IMR-90 (cell line): ENCODE data around the gene CHD2. TPM values are rescaled to one million over a fixed set of nuclear protein-coding genes. Genes with fewer than 3 reads are reported as not detected.

Experiments
- ATAC-seq: fragments of 200-7000 bp; cut with Tn5 transposase; 2 replicates; pipeline ENCODE4 v1.9.1; 2020; ENCODE audit warnings: low read depth, mild to moderate bottlenecking, moderate library complexity
- BruUV-seq: library from RNA; stranded (reverse); fragments of 400-500 nt; replicated peaks from 2 replicates; lab custom pipeline; 2021; lab: Mats Ljungman, UMichigan
- CTCF ChIA-PET: fragments of 300-600 bp; formaldehyde crosslinking; extraction: SDS; loops from one replicate; lab custom pipeline; 2021; ENCODE audit warnings: antibody characterized with exemption; lab: Yijun Ruan, JAX
- POLR2A ChIA-PET: fragments of 300-600 bp; sonication (Branson Sonifier 250); formaldehyde crosslinking; loops from one replicate; lab custom pipeline; 2022; ENCODE audit warnings: antibody characterized with exemption; ENCODE audit not compliant: unreplicated experiment; lab: Charles Lee
- DNase-seq: peaks from one replicate; pipeline ENCODE4 v3.0.0; 2013
- H2AFZ ChIP-seq: replicated peaks from 2 replicates; pipeline ENCODE3; 2013; ENCODE audit warnings: low read length, mild to moderate bottlenecking; ENCODE audit not compliant: poor library complexity
- H2AK5ac ChIP-seq: 2 replicates; pipeline ENCODE4 v1.6.1; 2013; ENCODE audit warnings: low read depth, low read length, inconsistent platforms
- H2AK9ac ChIP-seq: replicated peaks from 2 replicates; pipeline ENCODE3; 2013; ENCODE audit warnings: mild to moderate bottlenecking, low read depth, low read length, moderate library complexity; ENCODE audit not compliant: poor library complexity
- H2BK120ac ChIP-seq: 2 replicates; pipeline ENCODE4 v1.6.1; 2013; ENCODE audit warnings: low read depth, low read length, inconsistent platforms
- H2BK15ac ChIP-seq: 3 replicates; pipeline ENCODE4 v1.6.1; 2013; ENCODE audit warnings: low read depth, low read length, inconsistent platforms
- H2BK20ac ChIP-seq: 2 replicates; pipeline ENCODE4 v1.6.1; 2013; ENCODE audit warnings: low read depth, mild to moderate bottlenecking, inconsistent platforms, low read length, moderate library complexity
- H2BK5ac ChIP-seq: 2 replicates; pipeline ENCODE4 v1.6.1; 2013; ENCODE audit warnings: mild to moderate bottlenecking, low read depth, low read length, inconsistent platforms; ENCODE audit not compliant: poor library complexity, severe bottlenecking
- H3K14ac ChIP-seq: replicated peaks from 2 replicates; pipeline ENCODE4 v1.6.1; 2013; ENCODE audit warnings: low read depth, low read length, inconsistent platforms
- H3K18ac ChIP-seq: 2 replicates; pipeline ENCODE4 v1.6.1; 2013; ENCODE audit warnings: low read depth, low read length, control low read depth
- H3K23ac ChIP-seq: 2 replicates; pipeline ENCODE4 v1.6.1; 2013; ENCODE audit warnings: low read depth, low read length, inconsistent platforms
- H3K27ac ChIP-seq: 2 replicates; pipeline ENCODE4 v1.5.1; 2013; ENCODE audit warnings: mild to moderate bottlenecking, control low read depth, low read length; ENCODE audit not compliant: insufficient read depth
- H3K27me3 ChIP-seq: 2 replicates; pipeline ENCODE4 v1.6.1; 2013; ENCODE audit warnings: low read length; ENCODE audit not compliant: control insufficient read depth, insufficient read depth
- H3K36me3 ChIP-seq: 2 replicates; pipeline ENCODE4 v1.6.1; 2013; ENCODE audit warnings: low read length, mixed read lengths; ENCODE audit not compliant: control insufficient read depth, insufficient read depth
- H3K4ac ChIP-seq: 2 replicates; pipeline ENCODE4 v1.6.1; 2013; ENCODE audit warnings: low read depth, low read length, inconsistent platforms
- H3K4me1 ChIP-seq: 2 replicates; pipeline ENCODE4 v1.6.1; 2013; ENCODE audit warnings: low read length, mixed read lengths; ENCODE audit not compliant: control insufficient read depth, insufficient read depth
- H3K4me2 ChIP-seq: 2 replicates; pipeline ENCODE4 v1.6.1; 2013; ENCODE audit warnings: low read depth, mild to moderate bottlenecking, control low read depth, low read length, moderate library complexity
- H3K4me3 ChIP-seq: 2 replicates; pipeline ENCODE4 v1.5.1; 2013; ENCODE audit warnings: low read depth, mild to moderate bottlenecking, control low read depth, low read length, moderate library complexity; ENCODE audit not compliant: insufficient read depth
- H3K56ac ChIP-seq: 2 replicates; pipeline ENCODE4 v1.6.1; 2013; ENCODE audit warnings: low read length, inconsistent platforms; ENCODE audit not compliant: insufficient read depth; ENCODE audit errors: extremely low read depth
- H3K79me1 ChIP-seq, 2 experiments: 2 replicates each; pipeline ENCODE4 v1.6.1; 2013; ENCODE audit warnings: low read length in 2 of 2, inconsistent platforms in 1 of 2, low read depth in 1 of 2
- H3K9ac ChIP-seq: 2 replicates; pipeline ENCODE4 v1.6.1; 2013; ENCODE audit warnings: low read depth, low read length, control low read depth
- H3K9me1 ChIP-seq: 2 replicates; pipeline ENCODE4 v1.6.1; 2013; ENCODE audit warnings: low read length, inconsistent platforms; ENCODE audit not compliant: insufficient read depth
- H3K9me3 ChIP-seq: 2 replicates; pipeline ENCODE4 v1.6.1; 2013; ENCODE audit warnings: low read length; ENCODE audit not compliant: control insufficient read depth, insufficient read depth
- H4K20me1 ChIP-seq: 2 replicates; pipeline ENCODE4 v1.6.1; 2013; ENCODE audit warnings: low read length, inconsistent platforms; ENCODE audit not compliant: insufficient read depth
- H4K5ac ChIP-seq: 2 replicates; pipeline ENCODE4 v1.6.1; 2013; ENCODE audit warnings: mild to moderate bottlenecking, low read depth, low read length, control low read depth
- H4K8ac ChIP-seq, 2 experiments: 2 replicates each; pipeline ENCODE4 v1.6.1; 2013; ENCODE audit warnings: low read depth in 2 of 2, low read length in 2 of 2, control low read depth in 1 of 2, inconsistent platforms in 1 of 2
- H4K91ac ChIP-seq: 2 replicates; pipeline ENCODE4 v1.6.1; 2013; ENCODE audit warnings: low read depth, low read length, inconsistent platforms; ENCODE audit not compliant: insufficient read depth
- BHLHE40 ChIP-seq: fragments of 150-350 bp; IDR thresholded peaks from 2 replicates; pipeline ENCODE4 v1.6.1; 2016; ENCODE audit warnings: mild to moderate bottlenecking, low read depth, low read length
- CEBPB ChIP-seq: IDR thresholded peaks from 2 replicates; pipeline ENCODE4 v1.6.1; 2012; ENCODE audit warnings: low read depth, low read length, improper control_type of control experiment
- CHD1 ChIP-seq: IDR thresholded peaks from 2 replicates; pipeline ENCODE4 v1.6.1; 2012; ENCODE audit warnings: low read depth, low read length, improper control_type of control experiment
- ELK1 ChIP-seq: fragments of 150-350 bp; IDR thresholded peaks from 2 replicates; pipeline ENCODE4 v1.6.1; 2016; ENCODE audit warnings: low read depth, mild to moderate bottlenecking, low read length, moderate library complexity, borderline replicate concordance
- FOS ChIP-seq: fragments of 150-350 bp; IDR thresholded peaks from 2 replicates; pipeline ENCODE4 v1.6.1; 2016; ENCODE audit warnings: low read depth, low read length
- MAFK ChIP-seq: IDR thresholded peaks from 2 replicates; pipeline ENCODE4 v1.6.1; 2012; ENCODE audit warnings: low read depth, low read length, improper control_type of control experiment
- MAZ ChIP-seq: IDR thresholded peaks from 2 replicates; pipeline ENCODE4 v1.6.1; 2012; ENCODE audit warnings: low read depth, mild to moderate bottlenecking, low read length, improper control_type of control experiment, moderate library complexity, borderline replicate concordance
- MXI1 ChIP-seq: IDR thresholded peaks from 2 replicates; pipeline ENCODE4 v1.6.1; 2012; ENCODE audit warnings: low read depth, mild to moderate bottlenecking, low read length, moderate library complexity, borderline replicate concordance
- NFE2L2 ChIP-seq: fragments of 150-350 bp; IDR thresholded peaks from 2 replicates; pipeline ENCODE4 v1.6.1; 2016; ENCODE audit warnings: low read depth, mild to moderate bottlenecking, low read length
- POLR2A ChIP-seq: IDR thresholded peaks from 2 replicates; pipeline ENCODE4 v1.6.1; 2012; ENCODE audit warnings: mild to moderate bottlenecking, low read depth, low read length
- RAD21 ChIP-seq: IDR thresholded peaks from 2 replicates; pipeline ENCODE4 v1.6.1; 2012; ENCODE audit warnings: low read length, improper control_type of control experiment
- RCOR1 ChIP-seq: IDR thresholded peaks from 2 replicates; pipeline ENCODE4 v1.6.1; 2012; ENCODE audit warnings: mild to moderate bottlenecking, low read length, improper control_type of control experiment; ENCODE audit not compliant: insufficient replicate concordance
- RFX5 ChIP-seq: IDR thresholded peaks from 2 replicates; pipeline ENCODE4 v1.8.0; 2012; ENCODE audit warnings: low read depth, mild to moderate bottlenecking, low read length, moderate library complexity
- SMC3 ChIP-seq: fragments of 150-350 bp; IDR thresholded peaks from 2 replicates; pipeline ENCODE4 v1.6.1; 2016; ENCODE audit warnings: low read depth, mild to moderate bottlenecking, antibody characterized with exemption, low read length, moderate library complexity
- WGBS, 2 experiments: methylation state at CpG; one replicate each; pipeline versions ENCODE4 v1.1.5 to v1.1.7; 2013; ENCODE audit warnings: missing lambda C conversion rate in 2 of 2; ENCODE audit not compliant: insufficient read length in 1 of 2; ENCODE audit errors: extremely low coverage in 2 of 2; 5-methylcytosine and 5-hydroxymethylcytosine counted together
- dilution Hi-C: fragments of 300-500 bp; cut with HindIII; formaldehyde crosslinking; loops from one replicate; pipeline ENCODE4 v1.14.3; 2018; ENCODE audit warnings: low sequenced_read_pairs; ENCODE audit not compliant: unreplicated experiment
- in situ Hi-C: fragments of 300-500 bp; cut with MboI; formaldehyde crosslinking; loops from 3 replicates; pipeline ENCODE4 v1.14.3; 2019; ENCODE audit warnings: low sequenced_read_pairs, inconsistent platforms, mixed read lengths
- intact Hi-C: fragments of 100-400 bp; cut with micrococcal nuclease; formaldehyde crosslinking; loops from 2 replicates; pipeline ENCODE4 v1.10.0; 2022
- polyA plus RNA-seq, 3 experiments: library from polyadenylated mRNA; depleted of rRNA; stranded (reverse); fragments of >200 nt; gene quantifications; 2 replicates each; pipeline ENCODE4 v1.2.3, GENCODE V29; 2012; ENCODE audit warnings: low replicate concordance in 1 of 3
- total RNA-seq: library from RNA; depleted of rRNA; stranded (reverse); fragments of >200 nt; gene quantifications from 2 replicates; pipeline ENCODE4 v1.2.3, GENCODE V29; 2012
- TF ChIP-seq, protein P1 (sequence below): fragments of 150-350 bp; IDR thresholded peaks from 2 replicates; pipeline ENCODE4 v1.6.1; 2017; ENCODE audit warnings: mild to moderate bottlenecking, antibody characterized with exemption, low read length, low read depth
- TF ChIP-seq, protein P2 (sequence below): conservative IDR thresholded peaks from 2 replicates; pipeline ENCODE4 v1.5.1; 2012; ENCODE audit warnings: mild to moderate bottlenecking, low read depth, low read length, improper control_type of control experiment

Gene CHD2
- total and polyA plus RNA-seq, 2 of the 4 experiments (the other 2 are of a cell fraction), result 44.9 to 64.7 TPM

DNA sequence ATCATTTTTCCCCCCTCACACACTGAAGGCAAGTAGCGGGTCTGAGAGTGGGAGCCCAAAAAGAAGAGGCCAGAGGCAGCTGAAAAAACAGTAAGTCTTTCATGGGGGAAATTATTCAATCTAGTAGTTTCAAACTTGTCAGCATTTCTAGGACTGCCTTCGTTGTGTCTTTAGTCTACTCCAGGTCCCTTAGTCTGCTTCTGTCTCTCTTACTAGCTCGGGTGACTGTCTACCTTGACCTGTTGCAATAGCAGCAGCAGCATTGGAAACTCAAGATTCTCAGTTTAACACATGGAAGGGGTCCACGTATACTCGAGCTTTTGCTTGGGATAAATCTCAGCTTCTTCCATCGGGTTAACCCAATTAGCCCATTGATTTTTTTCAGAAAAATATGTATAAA lies 28.9 kb downstream of the CHD2 start:
- Histone ChIP-seq H3K79me1 (peaks cover 21 to 60% of the 10 kb centered on the region in 2 experiments; a peak in 3 of 4 replicates), H3K4me1 (peaks cover 17% of the 10 kb centered on the region), H2BK20ac (no peak overlapping the region), H3K9ac (no peak overlapping the region), H4K20me1 (peaks cover 20% of the 10 kb centered on the region), H3K9me3 (no peaks in the 10 kb centered on the region), H2AK9ac (no peak overlapping the region), H2BK15ac (no peak overlapping the region), H3K9me1 (peaks cover 6% of the 10 kb centered on the region; the same call in 1 of the 2 replicates), H3K4me3 (no peak overlapping the region), H2BK5ac (no peak overlapping the region), H3K23ac (0 out of 2 replicates have a peak overlapping the region, but pooled peaks have one; percentile 3), H4K8ac (no peak overlapping the region), H3K27ac (no peak overlapping the region), H2BK120ac (no peak overlapping the region), H3K4ac (no peak overlapping the region), H3K56ac (no peak overlapping the region), H2AFZ (no peak overlapping the region), H3K18ac (no peak overlapping the region), H4K91ac (no peak overlapping the region), H3K36me3 (peaks cover 64% of the 10 kb centered on the region), H3K4me2 (no peak overlapping the region), H4K5ac (no peak overlapping the region), H3K27me3 (no peaks in the 10 kb centered on the region), H2AK5ac (no peak overlapping the region), H3K14ac (0 out of 2 replicates have a peak overlapping the region, but pooled peaks have one; percentile 21)
- intact Hi-C loops (no loop called here), in situ Hi-C loops (no loop called here), dilution Hi-C loops (loop anchor here (25.0 kb wide), 1 partner anchor 117 kb away; no protein-coding TSS in a partner anchor)
- TF ChIP-seq MAZ, result no peak
- TF ChIP-seq NFE2L2, result no peak
- TF ChIP-seq RFX5, result no peak
- TF ChIP-seq CHD1, result no peak
- TF ChIP-seq FOS, result no peak
- TF ChIP-seq BHLHE40, result no peak
- TF ChIP-seq CEBPB, result no peak
- TF ChIP-seq, protein P1, sequence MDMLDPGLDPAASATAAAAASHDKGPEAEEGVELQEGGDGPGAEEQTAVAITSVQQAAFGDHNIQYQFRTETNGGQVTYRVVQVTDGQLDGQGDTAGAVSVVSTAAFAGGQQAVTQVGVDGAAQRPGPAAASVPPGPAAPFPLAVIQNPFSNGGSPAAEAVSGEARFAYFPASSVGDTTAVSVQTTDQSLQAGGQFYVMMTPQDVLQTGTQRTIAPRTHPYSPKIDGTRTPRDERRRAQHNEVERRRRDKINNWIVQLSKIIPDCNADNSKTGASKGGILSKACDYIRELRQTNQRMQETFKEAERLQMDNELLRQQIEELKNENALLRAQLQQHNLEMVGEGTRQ, result no peak
- no peak for TF ChIP-seq POLR2A
- TF ChIP-seq SMC3, result no peak
- TF ChIP-seq MXI1, result no peak
- TF ChIP-seq RCOR1, result no peak
- TF ChIP-seq ELK1, result no peak
- no peak for TF ChIP-seq MAFK
- TF ChIP-seq RAD21, result no peak
- TF ChIP-seq, protein P2, sequence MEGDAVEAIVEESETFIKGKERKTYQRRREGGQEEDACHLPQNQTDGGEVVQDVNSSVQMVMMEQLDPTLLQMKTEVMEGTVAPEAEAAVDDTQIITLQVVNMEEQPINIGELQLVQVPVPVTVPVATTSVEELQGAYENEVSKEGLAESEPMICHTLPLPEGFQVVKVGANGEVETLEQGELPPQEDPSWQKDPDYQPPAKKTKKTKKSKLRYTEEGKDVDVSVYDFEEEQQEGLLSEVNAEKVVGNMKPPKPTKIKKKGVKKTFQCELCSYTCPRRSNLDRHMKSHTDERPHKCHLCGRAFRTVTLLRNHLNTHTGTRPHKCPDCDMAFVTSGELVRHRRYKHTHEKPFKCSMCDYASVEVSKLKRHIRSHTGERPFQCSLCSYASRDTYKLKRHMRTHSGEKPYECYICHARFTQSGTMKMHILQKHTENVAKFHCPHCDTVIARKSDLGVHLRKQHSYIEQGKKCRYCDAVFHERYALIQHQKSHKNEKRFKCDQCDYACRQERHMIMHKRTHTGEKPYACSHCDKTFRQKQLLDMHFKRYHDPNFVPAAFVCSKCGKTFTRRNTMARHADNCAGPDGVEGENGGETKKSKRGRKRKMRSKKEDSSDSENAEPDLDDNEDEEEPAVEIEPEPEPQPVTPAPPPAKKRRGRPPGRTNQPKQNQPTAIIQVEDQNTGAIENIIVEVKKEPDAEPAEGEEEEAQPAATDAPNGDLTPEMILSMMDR, result no peak
- no TSS peak for BruUV-seq
- no CpG with 5 or more reads among the region's 6 CpGs for WGBS, 2 experiments
- ATAC-seq (no peak), DNase-seq (no peak)
- ChIA-PET CTCF (interaction anchor here (1.0 kb wide), 1 partner anchor 10 kb away, joined by 3 read pairs; no protein-coding TSS in a partner anchor), POLR2A (interaction anchor here (0.5 kb wide), 1 partner anchor 96 kb away, joined by 7 read pairs; no protein-coding TSS in a partner anchor)
